ENCODE measurements around the gene COL6A3. TPM values are rescaled to one million over a fixed set of nuclear protein-coding genes. Genes with fewer than 3 reads are reported as not detected.

The COL6A3 gene
- polyA plus RNA-seq, 2 of the 4 experiments (the other 2 are of a cell fraction), result 0.10 to 0.28 TPM

GRCh38 chr2:237438080-237438940 lies 24.3 kb upstream of the COL6A3 start:
- no peak overlapping the region for H3K4me3 ChIP-seq
- ChIA-PET CTCF (interaction anchor here (1.2 to 3.0 kb wide), 4 partner anchors 17 to 134 kb away, joined by 4 to 14 read pairs (median 6); no protein-coding TSS in a partner anchor), POLR2A (no interaction called here)
- no peak overlapping the region for H3K4me2 ChIP-seq
- peaks cover 5% of the 10 kb centered on the region; the same call in 2 of the 3 replicates for H3K9me3 ChIP-seq
- no peak overlapping the region for H3K27ac ChIP-seq
- no peak for DNase-seq (ENCODE audit: low read depth in 1 of 2, low spot score in 1 of 2)
- 70% methylated on average over 8 of the region's 8 CpGs for WGBS (ENCODE audit: missing lambda C conversion rate)
- TF ChIP-seq HOXA7 (CRISPR knock-in tag; IDR thresholded peaks at IDR 0.05), result no peak
- TF ChIP-seq, protein P1, sequence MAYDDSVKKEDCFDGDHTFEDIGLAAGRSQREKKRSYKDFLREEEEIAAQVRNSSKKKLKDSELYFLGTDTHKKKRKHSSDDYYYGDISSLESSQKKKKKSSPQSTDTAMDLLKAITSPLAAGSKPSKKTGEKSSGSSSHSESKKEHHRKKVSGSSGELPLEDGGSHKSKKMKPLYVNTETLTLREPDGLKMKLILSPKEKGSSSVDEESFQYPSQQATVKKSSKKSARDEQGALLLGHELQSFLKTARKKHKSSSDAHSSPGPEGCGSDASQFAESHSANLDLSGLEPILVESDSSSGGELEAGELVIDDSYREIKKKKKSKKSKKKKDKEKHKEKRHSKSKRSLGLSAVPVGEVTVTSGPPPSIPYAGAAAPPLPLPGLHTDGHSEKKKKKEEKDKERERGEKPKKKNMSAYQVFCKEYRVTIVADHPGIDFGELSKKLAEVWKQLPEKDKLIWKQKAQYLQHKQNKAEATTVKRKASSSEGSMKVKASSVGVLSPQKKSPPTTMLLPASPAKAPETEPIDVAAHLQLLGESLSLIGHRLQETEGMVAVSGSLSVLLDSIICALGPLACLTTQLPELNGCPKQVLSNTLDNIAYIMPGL (CRISPR knock-in tag; IDR thresholded peaks at IDR 0.05; ENCODE audit: borderline replicate concordance), result no peak
- no peak for TF ChIP-seq GATA3 (IDR thresholded peaks at IDR 0.05; ENCODE audit: borderline replicate concordance)
- no peak for TF ChIP-seq SREBF2 (IDR thresholded peaks at IDR 0.05)
- TF ChIP-seq CHD2 (IDR thresholded peaks at IDR 0.05; ENCODE audit: low read length, partially characterized antibody), result no peak
- TF ChIP-seq CBX8 (IDR thresholded peaks at IDR 0.05), result no peak
- TF ChIP-seq, protein P2, sequence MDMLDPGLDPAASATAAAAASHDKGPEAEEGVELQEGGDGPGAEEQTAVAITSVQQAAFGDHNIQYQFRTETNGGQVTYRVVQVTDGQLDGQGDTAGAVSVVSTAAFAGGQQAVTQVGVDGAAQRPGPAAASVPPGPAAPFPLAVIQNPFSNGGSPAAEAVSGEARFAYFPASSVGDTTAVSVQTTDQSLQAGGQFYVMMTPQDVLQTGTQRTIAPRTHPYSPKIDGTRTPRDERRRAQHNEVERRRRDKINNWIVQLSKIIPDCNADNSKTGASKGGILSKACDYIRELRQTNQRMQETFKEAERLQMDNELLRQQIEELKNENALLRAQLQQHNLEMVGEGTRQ (IDR thresholded peaks at IDR 0.05), result no peak
- TF ChIP-seq RAD21 (conservative IDR thresholded peaks at IDR 0.05 in 1 of 2, IDR thresholded peaks at IDR 0.05 in 1 of 2), result no peak
- H3K4me1 ChIP-seq, result peaks cover 19% of the 10 kb centered on the region
- ATAC-seq, result no peak
- no peak for FAIRE-seq

- peaks cover 5% of the 10 kb centered on the region; the same call in 2 of the 3 replicates for H3K9me3 ChIP-seq
- peaks cover 26% of the 10 kb centered on the region for H3K4me1 ChIP-seq
- H3K4me2 ChIP-seq, result no peak overlapping the region
- H3K27ac ChIP-seq, result no peak overlapping the region
- POLR2A ChIA-PET, result no interaction called here
- WGBS (ENCODE audit: missing lambda C conversion rate), result 74% methylated on average over 5 of the region's 5 CpGs
- DNase-seq (ENCODE audit: low read depth in 1 of 2, low spot score in 1 of 2) (no peak), FAIRE-seq (no peak), ATAC-seq (no peak)
- CTCF ChIA-PET, result interaction anchor here (1.2 to 3.0 kb wide), 4 partner anchors 16 to 134 kb away, joined by 4 to 14 read pairs (median 6); no protein-coding TSS in a partner anchor
- H3K4me3 ChIP-seq, result no peak overlapping the region
- TF ChIP-seq HOXB5 (CRISPR knock-in tag; IDR thresholded peaks at IDR 0.05), result no peak
- TF ChIP-seq CBX2 (IDR thresholded peaks at IDR 0.05; ENCODE audit: borderline replicate concordance, low read depth), result no peak
- TF ChIP-seq EHMT2 (IDR thresholded peaks at IDR 0.05; ENCODE audit: low read depth), result no peak
These were observed 23.6 kb upstream of the COL6A3 start for GRCh38 chr2:237437566-237437965.

- H3K4me1 ChIP-seq, result peaks cover 39% of the 10 kb centered on the region
- H3K27ac ChIP-seq, result peak overlapping the region; percentile 12 to 47; a peak in 3 of 6 replicates
- WGBS (ENCODE audit: missing lambda C conversion rate), result 83% methylated on average over 10 of the region's 10 CpGs
- ATAC-seq (no peak), FAIRE-seq (no peak), DNase-seq (ENCODE audit: low read depth in 1 of 2, low spot score in 1 of 2) (peak in 1 of 2 experiments; percentile 23)
- TF ChIP-seq ZFP36 (IDR thresholded peaks at IDR 0.05; ENCODE audit: borderline replicate concordance, partially characterized antibody), result no peak
- no peak for TF ChIP-seq JUNB (IDR thresholded peaks at IDR 0.05)
- no peak for TF ChIP-seq MYC (IDR thresholded peaks at IDR 0.05; ENCODE audit: borderline replicate concordance, low read length)
- no peak for TF ChIP-seq EHF (CRISPR knock-in tag; IDR thresholded peaks at IDR 0.05)
- TF ChIP-seq, protein P3, sequence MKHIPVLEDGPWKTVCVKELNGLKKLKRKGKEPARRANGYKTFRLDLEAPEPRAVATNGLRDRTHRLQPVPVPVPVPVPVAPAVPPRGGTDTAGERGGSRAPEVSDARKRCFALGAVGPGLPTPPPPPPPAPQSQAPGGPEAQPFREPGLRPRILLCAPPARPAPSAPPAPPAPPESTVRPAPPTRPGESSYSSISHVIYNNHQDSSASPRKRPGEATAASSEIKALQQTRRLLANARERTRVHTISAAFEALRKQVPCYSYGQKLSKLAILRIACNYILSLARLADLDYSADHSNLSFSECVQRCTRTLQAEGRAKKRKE (CRISPR knock-in tag; IDR thresholded peaks at IDR 0.05; ENCODE audit: low read depth), result no peak
- TF ChIP-seq ZSCAN20 (CRISPR knock-in tag; IDR thresholded peaks at IDR 0.05), result no peak
- no peak for TF ChIP-seq REST (IDR thresholded peaks at IDR 0.05)
- no peak for TF ChIP-seq FOSB (CRISPR knock-in tag; IDR thresholded peaks at IDR 0.05)
- TF ChIP-seq MAFK (IDR thresholded peaks at IDR 0.05; ENCODE audit: partially characterized antibody), result no peak
- no peak overlapping the region for H3K4me2 ChIP-seq
- H3K9me3 ChIP-seq, result peaks cover 5% of the 10 kb centered on the region; the same call in 2 of the 3 replicates
- CTCF ChIA-PET, result interaction anchor here (1.0 to 7.4 kb wide), 5 partner anchors 14 to 136 kb away, joined by 3 to 47 read pairs (median 8); no protein-coding TSS in a partner anchor
- POLR2A ChIA-PET, result no interaction called here
- H3K4me3 ChIP-seq, result no peak overlapping the region
These were observed 22.1 kb upstream of the COL6A3 start for GRCh38 chr2:237435844-237436587.
